Ishikawa (cell line): ENCODE measurements around the gene C14orf119.

Experiments used
- EP300 ChIP-seq: IDR thresholded peaks from 2 replicates; pipeline ENCODE4 v1.6.1; 2012; ENCODE audit warnings: borderline replicate concordance
- RAD21 ChIP-seq: IDR thresholded peaks from 2 replicates; pipeline ENCODE4 v1.6.1; 2012; ENCODE audit warnings: low read depth
- TAF1 ChIP-seq: IDR thresholded peaks from 2 replicates; pipeline ENCODE4 v1.6.1; 2012; ENCODE audit warnings: low read depth, mild to moderate bottlenecking
- TCF12 ChIP-seq: IDR thresholded peaks from 2 replicates; pipeline ENCODE4 v1.6.1; 2012; ENCODE audit warnings: low read depth
- TEAD4 ChIP-seq: IDR thresholded peaks from 2 replicates; pipeline ENCODE4 v1.6.1; 2012
- YY1 ChIP-seq: IDR thresholded peaks from 2 replicates; pipeline ENCODE4 v1.6.1; 2012; ENCODE audit warnings: low read depth
- ZBTB7A ChIP-seq: IDR thresholded peaks from 2 replicates; pipeline ENCODE4 v1.6.1; 2012; ENCODE audit warnings: low read depth
- TF ChIP-seq, protein P1 (sequence below): IDR thresholded peaks from 2 replicates; pipeline ENCODE4 v1.6.1; 2012
- TF ChIP-seq, protein P2 (sequence below): IDR thresholded peaks from 2 replicates; pipeline ENCODE4 v1.6.1; 2012
- TF ChIP-seq, protein P3 (sequence below): IDR thresholded peaks from 2 replicates; pipeline ENCODE4 v1.6.1; 2012; ENCODE audit warnings: low read depth, mild to moderate bottlenecking

DNA sequence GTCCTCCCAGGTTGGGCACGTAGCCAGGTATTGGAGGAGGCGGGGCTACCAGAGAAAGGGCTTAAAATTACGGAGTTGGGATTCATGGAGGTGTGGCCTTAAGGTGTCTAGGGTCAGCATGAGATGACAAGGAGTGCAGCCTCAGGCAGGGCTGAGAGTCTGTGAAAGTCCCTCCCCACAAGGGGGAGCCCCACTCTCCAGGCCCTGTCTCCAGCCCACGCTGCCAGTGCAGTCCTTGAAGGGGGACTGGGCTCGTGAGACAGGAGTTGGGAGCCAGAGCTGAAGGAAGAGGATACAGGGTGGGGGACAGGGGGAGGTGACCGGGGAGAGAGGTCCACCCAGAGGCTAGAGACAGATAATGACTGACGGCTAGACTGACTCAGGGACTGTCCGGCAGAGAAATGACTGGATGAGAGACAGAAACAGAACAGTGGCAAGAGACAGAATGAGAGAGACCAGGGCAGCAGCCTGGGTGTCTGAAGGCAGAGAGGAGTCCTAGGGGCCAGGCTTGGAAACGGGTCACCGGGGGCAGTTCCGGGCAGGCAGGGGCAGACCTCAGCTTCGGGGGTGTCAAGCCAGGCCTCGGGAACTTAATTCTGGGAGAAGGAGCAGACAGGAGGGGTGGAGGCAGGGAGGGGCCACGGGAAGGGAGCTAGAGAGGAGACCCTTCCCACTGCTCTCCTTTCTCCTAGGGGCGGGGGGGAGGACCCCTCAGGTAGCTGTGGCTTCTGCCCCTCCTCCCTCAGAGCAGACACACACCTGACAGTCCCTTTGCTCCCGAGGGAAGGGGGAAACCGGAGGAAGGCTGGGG lies 39.0 kb upstream of the C14orf119 start:
- TF ChIP-seq TCF12 = no peak
- TF ChIP-seq EP300 = no peak
- peak; percentile 37 for TF ChIP-seq RAD21
- no peak for TF ChIP-seq ZBTB7A
- TF ChIP-seq TEAD4 = no peak
- TF ChIP-seq, protein P1, sequence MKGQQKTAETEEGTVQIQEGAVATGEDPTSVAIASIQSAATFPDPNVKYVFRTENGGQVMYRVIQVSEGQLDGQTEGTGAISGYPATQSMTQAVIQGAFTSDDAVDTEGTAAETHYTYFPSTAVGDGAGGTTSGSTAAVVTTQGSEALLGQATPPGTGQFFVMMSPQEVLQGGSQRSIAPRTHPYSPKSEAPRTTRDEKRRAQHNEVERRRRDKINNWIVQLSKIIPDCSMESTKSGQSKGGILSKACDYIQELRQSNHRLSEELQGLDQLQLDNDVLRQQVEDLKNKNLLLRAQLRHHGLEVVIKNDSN = no peak
- TF ChIP-seq YY1 = no peak
- TF ChIP-seq, protein P2, sequence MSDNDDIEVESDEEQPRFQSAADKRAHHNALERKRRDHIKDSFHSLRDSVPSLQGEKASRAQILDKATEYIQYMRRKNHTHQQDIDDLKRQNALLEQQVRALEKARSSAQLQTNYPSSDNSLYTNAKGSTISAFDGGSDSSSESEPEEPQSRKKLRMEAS = no peak; the same call in 1 of the 2 replicates
- no peak; the same call in 1 of the 2 replicates for TF ChIP-seq TAF1
- TF ChIP-seq, protein P3, sequence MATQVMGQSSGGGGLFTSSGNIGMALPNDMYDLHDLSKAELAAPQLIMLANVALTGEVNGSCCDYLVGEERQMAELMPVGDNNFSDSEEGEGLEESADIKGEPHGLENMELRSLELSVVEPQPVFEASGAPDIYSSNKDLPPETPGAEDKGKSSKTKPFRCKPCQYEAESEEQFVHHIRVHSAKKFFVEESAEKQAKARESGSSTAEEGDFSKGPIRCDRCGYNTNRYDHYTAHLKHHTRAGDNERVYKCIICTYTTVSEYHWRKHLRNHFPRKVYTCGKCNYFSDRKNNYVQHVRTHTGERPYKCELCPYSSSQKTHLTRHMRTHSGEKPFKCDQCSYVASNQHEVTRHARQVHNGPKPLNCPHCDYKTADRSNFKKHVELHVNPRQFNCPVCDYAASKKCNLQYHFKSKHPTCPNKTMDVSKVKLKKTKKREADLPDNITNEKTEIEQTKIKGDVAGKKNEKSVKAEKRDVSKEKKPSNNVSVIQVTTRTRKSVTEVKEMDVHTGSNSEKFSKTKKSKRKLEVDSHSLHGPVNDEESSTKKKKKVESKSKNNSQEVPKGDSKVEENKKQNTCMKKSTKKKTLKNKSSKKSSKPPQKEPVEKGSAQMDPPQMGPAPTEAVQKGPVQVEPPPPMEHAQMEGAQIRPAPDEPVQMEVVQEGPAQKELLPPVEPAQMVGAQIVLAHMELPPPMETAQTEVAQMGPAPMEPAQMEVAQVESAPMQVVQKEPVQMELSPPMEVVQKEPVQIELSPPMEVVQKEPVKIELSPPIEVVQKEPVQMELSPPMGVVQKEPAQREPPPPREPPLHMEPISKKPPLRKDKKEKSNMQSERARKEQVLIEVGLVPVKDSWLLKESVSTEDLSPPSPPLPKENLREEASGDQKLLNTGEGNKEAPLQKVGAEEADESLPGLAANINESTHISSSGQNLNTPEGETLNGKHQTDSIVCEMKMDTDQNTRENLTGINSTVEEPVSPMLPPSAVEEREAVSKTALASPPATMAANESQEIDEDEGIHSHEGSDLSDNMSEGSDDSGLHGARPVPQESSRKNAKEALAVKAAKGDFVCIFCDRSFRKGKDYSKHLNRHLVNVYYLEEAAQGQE = no peak
